Loucy (cell line): ENCODE results near the gene ART3.
"Not testable (repeated sequence)": the region's sequence is repeated elsewhere in the genome, so short reads cannot be mapped to it uniquely, and the experiment has no call there.

Experiments
- H2AFZ ChIP-seq: fragments of 200-600 bp; sonication (generic); 2 replicates; pipeline ENCODE4 v1.6.0; 2016; ENCODE audit warnings: antibody characterized with exemption, mild to moderate bottlenecking, low read length, moderate library complexity
- H3F3A ChIP-seq: fragments of 200-600 bp; 2 replicates; pipeline ENCODE4 v1.6.0; 2016; ENCODE audit warnings: antibody characterized with exemption, low read depth, mild to moderate bottlenecking
- H3K27me3 ChIP-seq: fragments of 200-600 bp; sonication (generic); 2 replicates; pipeline ENCODE4 v1.6.1; 2014; ENCODE audit warnings: low read length, mild to moderate bottlenecking; ENCODE audit not compliant: insufficient read depth, poor library complexity, severe bottlenecking
- H3K36me3 ChIP-seq: fragments of 200-600 bp; sonication (generic); 2 replicates; pipeline ENCODE4 v1.6.1; 2016; ENCODE audit warnings: low read length; ENCODE audit not compliant: insufficient read depth
- H3K4me1 ChIP-seq: fragments of 200-600 bp; sonication (generic); 2 replicates; pipeline ENCODE4 v1.5.1; 2014; ENCODE audit warnings: low read length, mild to moderate bottlenecking; ENCODE audit not compliant: insufficient read depth, poor library complexity, severe bottlenecking
- H3K4me2 ChIP-seq: fragments of 200-600 bp; sonication (generic); 2 replicates; pipeline ENCODE4 v1.6.0; 2014; ENCODE audit warnings: antibody characterized with exemption, low read length, low read depth, mild to moderate bottlenecking; ENCODE audit not compliant: poor library complexity, severe bottlenecking
- H3K4me3 ChIP-seq: fragments of 200-600 bp; sonication (generic); 2 replicates; pipeline ENCODE4 v1.5.1; 2014; ENCODE audit warnings: low read length, mild to moderate bottlenecking, mixed read lengths; ENCODE audit not compliant: poor library complexity, severe bottlenecking
- H3K79me2 ChIP-seq: fragments of 200-600 bp; sonication (generic); 2 replicates; pipeline ENCODE4 v1.6.1; 2014; ENCODE audit warnings: low read length; ENCODE audit not compliant: insufficient read depth
- H3K9ac ChIP-seq: fragments of 200-600 bp; sonication (generic); 2 replicates; pipeline ENCODE4 v1.6.0; 2014; ENCODE audit warnings: mild to moderate bottlenecking, low read depth, low read length, moderate library complexity; ENCODE audit not compliant: poor library complexity, severe bottlenecking
- H3K9me2 ChIP-seq: fragments of 200-600 bp; sonication (generic); replicated peaks from 2 replicates; pipeline ENCODE4 v1.6.1; 2016; ENCODE audit warnings: low read depth, low read length, mixed read lengths
- H3K9me3 ChIP-seq: fragments of 200-600 bp; sonication (generic); 2 replicates; pipeline ENCODE4 v1.6.1; 2014; ENCODE audit warnings: mild to moderate bottlenecking, antibody characterized with exemption, low read length, low read depth; ENCODE audit not compliant: insufficient read depth
- H4K20me1 ChIP-seq: fragments of 200-600 bp; sonication (generic); 2 replicates; pipeline ENCODE4 v1.6.0; 2014; ENCODE audit warnings: antibody characterized with exemption, low read length, mild to moderate bottlenecking; ENCODE audit not compliant: insufficient read depth, poor library complexity, severe bottlenecking
- CTCF ChIP-seq: fragments of 200-600 bp; sonication (generic); conservative IDR thresholded peaks from 2 replicates; pipeline ENCODE4 v1.5.1; 2014; ENCODE audit warnings: mild to moderate bottlenecking, antibody characterized with exemption, low read length
- EZH2phosphoT487 ChIP-seq: fragments of 200-600 bp; IDR thresholded peaks from 2 replicates; pipeline ENCODE4 v1.6.1; 2018; ENCODE audit warnings: antibody characterized with exemption, mild to moderate bottlenecking, moderate library complexity, borderline replicate concordance

The ART3 gene

DNA sequence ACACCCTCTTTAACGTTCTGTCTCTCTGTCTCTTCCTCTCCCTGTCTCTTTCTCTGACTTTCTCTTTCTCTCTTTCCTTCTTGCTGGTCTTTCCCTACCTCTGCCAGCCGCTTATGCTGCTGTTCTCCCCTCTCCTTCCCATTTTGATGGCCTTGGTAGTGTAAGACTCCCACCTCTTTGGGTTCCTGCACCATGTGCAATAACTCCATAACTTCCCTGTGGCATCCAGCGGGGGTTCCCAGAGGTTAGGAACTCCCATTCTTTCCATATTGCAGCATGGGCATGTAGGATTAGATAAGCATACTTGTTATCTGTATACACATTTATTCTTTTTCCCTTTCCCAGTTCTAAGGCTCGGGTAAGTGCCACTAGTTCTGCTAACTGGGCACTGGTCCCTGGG, 29.8 kb upstream of the ART3 start:
- not testable (repeated sequence) for H3K27me3 ChIP-seq, H3K36me3 ChIP-seq, H3K4me1 ChIP-seq, H3K79me2 ChIP-seq, H3K9me3 ChIP-seq, H4K20me1 ChIP-seq, H3F3A ChIP-seq, H3K9me2 ChIP-seq, H2AFZ ChIP-seq, H3K4me3 ChIP-seq, H3K4me2 ChIP-seq, H3K9ac ChIP-seq

- H3K4me1 ChIP-seq, H3K9ac ChIP-seq, H3K79me2 ChIP-seq, H4K20me1 ChIP-seq, H3K4me3 ChIP-seq, H3K27me3 ChIP-seq, H3K4me2 ChIP-seq, H3K9me3 ChIP-seq, H3K9me2 ChIP-seq, H3F3A ChIP-seq, H2AFZ ChIP-seq, H3K36me3 ChIP-seq: not testable (repeated sequence)
Observed at GRCh38 chr4:76049860-76050416, 24.6 kb upstream of the ART3 start.

GRCh38 chr4:76050560-76051050, 23.9 kb upstream of the ART3 start:
- not testable (repeated sequence) for H3K4me3 ChIP-seq, H4K20me1 ChIP-seq, H3K36me3 ChIP-seq, H3K9ac ChIP-seq, H3F3A ChIP-seq, H3K4me2 ChIP-seq, H3K4me1 ChIP-seq, H2AFZ ChIP-seq, H3K9me3 ChIP-seq, H3K27me3 ChIP-seq, H3K79me2 ChIP-seq, H3K9me2 ChIP-seq

DNA sequence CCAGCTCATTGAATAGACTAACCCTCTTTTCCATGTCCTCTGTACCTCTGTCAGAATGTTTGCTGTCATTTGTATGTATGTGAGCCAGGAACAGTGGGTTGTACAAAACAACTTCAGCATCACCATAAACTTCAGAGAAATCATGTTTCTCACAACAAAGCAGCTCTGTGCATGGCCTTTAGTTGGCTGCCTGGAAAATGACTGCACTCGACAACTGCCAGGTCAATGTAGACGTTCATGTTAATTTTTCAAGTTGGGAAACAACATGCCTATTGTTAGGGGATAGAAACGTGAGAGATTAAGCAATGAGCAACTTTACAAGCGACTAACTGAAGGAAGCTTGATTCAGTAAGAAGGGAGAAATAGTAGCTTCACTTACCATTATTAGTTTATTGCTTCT, 20.8 kb upstream of the ART3 start:
- no peaks in the 10 kb centered on the region for H3K27me3 ChIP-seq
- H3K9me2 ChIP-seq, result no peaks in the 10 kb centered on the region
- H3K9me3 ChIP-seq, result no peaks in the 10 kb centered on the region
- no peaks in the 10 kb centered on the region for H4K20me1 ChIP-seq
- H3K4me2 ChIP-seq, result no peak overlapping the region
- H3K9ac ChIP-seq, result no peak overlapping the region
- H3F3A ChIP-seq, result no peaks in the 10 kb centered on the region
- H3K4me3 ChIP-seq, result no peak overlapping the region
- no peaks in the 10 kb centered on the region for H3K36me3 ChIP-seq
- no peaks in the 10 kb centered on the region for H3K79me2 ChIP-seq
- peak overlapping the region; percentile 57; the same call in 1 of the 2 replicates for H2AFZ ChIP-seq
- TF ChIP-seq CTCF (no peak), EZH2phosphoT487 (no peak)
- no peaks in the 10 kb centered on the region for H3K4me1 ChIP-seq

- H3K4me2 ChIP-seq, result no peak overlapping the region
Observed at GRCh38 chr4:76055016-76055415, 19.5 kb upstream of the ART3 start.

More at GRCh38 chr4:76055016-76055415, 19.5 kb upstream of the ART3 start:
- Histone ChIP-seq H3K9ac (no peak overlapping the region), H3K9me3 (no peaks in the 10 kb centered on the region), H3K4me3 (no peak overlapping the region), H3K9me2 (no peaks in the 10 kb centered on the region), H3K36me3 (no peaks in the 10 kb centered on the region), H3K79me2 (no peaks in the 10 kb centered on the region), H2AFZ (no peak overlapping the region; the same call in 1 of the 2 replicates), H3F3A (no peaks in the 10 kb centered on the region), H3K4me1 (no peaks in the 10 kb centered on the region), H4K20me1 (no peaks in the 10 kb centered on the region), H3K27me3 (no peaks in the 10 kb centered on the region)
- TF ChIP-seq CTCF (no peak), EZH2phosphoT487 (no peak)
